Activated CD8-positive, alpha-beta memory T cell treated with anti-CD3 and anti-CD28 coated beads for 4 hours (primary cell): ENCODE results near the gene RIN1.
"Not testable (repeated sequence)": the region's sequence is repeated elsewhere in the genome, so short reads cannot be mapped to it uniquely, and the experiment has no call there.

Experiments used
- DNase-seq, 2 donors: peaks; one replicate each; pipeline ENCODE4 v3.0.0-alpha.2; 2020; ENCODE audit warnings: low read depth in 2 of 2

The RIN1 gene, protein sequence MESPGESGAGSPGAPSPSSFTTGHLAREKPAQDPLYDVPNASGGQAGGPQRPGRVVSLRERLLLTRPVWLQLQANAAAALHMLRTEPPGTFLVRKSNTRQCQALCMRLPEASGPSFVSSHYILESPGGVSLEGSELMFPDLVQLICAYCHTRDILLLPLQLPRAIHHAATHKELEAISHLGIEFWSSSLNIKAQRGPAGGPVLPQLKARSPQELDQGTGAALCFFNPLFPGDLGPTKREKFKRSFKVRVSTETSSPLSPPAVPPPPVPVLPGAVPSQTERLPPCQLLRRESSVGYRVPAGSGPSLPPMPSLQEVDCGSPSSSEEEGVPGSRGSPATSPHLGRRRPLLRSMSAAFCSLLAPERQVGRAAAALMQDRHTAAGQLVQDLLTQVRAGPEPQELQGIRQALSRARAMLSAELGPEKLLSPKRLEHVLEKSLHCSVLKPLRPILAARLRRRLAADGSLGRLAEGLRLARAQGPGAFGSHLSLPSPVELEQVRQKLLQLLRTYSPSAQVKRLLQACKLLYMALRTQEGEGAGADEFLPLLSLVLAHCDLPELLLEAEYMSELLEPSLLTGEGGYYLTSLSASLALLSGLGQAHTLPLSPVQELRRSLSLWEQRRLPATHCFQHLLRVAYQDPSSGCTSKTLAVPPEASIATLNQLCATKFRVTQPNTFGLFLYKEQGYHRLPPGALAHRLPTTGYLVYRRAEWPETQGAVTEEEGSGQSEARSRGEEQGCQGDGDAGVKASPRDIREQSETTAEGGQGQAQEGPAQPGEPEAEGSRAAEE

DNA sequence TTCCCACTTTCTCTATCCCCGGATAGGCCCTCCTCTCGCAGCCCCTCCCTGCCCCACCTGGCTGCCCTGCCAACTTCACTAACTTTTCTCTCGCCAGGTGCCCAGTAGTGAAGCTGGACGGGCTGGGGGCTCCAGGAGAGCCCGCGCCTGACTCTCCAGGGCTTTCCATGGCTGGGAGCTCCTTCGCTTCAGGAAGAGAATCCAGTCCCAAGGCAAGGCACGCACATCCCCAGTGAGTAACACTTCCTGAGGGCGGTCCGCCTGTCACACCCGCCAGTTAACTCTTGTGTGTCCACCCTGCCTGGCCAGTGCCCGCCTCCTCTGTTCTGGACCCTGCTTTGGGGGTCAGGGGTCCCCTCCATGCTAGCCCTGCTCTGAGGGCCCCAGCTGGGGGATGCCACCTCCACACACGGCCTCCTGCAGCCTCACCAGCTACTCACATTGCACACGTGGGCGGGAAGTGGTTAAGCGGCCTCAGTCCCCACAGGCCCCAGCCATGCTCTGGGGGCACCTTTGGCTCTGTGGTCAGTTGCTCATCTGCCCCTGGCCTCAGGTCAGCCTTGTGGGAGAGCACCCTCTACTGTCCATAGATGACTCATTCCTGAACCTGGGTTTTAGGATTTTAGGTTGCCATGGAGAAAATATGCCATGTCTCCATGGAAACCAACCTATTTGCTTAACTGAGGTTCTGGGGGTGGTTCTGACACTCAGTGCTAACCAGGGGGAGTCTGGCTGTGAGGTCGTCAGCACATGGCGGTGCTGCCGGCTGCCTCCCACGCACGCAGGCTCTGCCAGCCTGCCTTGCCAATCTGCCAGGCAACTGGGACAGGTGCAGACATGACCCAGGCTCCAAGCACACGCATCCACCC, at the start of gene RIN1:
Gene RIN1 (minus strand): TSS at position 201 of the 869 bp plus-strand sequence. CDS start 32 bp downstream, at position 169.
- DNase-seq, result peak in 1 of 2 donors; percentile 35

DNA sequence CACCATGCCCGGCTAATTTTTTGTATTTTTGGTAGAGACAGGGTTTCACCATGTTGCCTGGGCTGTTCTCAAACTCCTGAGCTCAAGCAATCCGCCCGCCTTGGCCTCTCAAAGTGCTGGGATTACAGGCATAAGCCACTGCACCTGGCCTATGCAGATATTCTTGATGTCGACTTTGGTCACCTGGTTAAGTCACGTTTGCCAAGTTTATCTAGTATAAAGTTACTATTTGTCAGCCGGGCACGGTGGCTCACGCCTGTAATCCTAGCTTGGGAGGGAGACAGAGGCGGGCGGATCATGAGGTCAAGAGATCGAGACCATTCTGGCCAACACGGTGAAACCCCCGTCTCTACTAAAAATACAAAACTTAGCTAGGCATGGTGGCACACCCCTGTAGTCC, 48.1 kb upstream of the RIN1 start:
- not testable (repeated sequence) for DNase-seq

DNA sequence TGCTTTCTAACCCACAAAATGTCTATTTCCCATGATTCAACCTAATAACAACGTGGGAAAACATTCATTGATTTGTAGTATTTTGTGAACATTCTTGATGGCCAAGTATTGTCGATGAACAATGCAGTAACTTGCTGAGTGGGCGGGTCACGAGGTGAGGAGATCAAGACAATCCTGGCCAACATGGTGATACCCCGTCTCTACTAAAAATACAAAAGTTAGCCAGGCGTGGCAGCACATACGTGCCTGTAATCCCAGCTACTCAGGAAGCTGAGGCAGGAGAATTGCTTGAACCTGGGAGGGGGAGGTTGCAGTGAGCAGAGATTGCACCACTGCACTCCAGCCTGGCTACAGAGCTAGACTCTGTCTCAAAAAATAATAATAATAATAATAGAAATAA, 44.0 kb upstream of the RIN1 start:
- not testable (repeated sequence) for DNase-seq

DNA sequence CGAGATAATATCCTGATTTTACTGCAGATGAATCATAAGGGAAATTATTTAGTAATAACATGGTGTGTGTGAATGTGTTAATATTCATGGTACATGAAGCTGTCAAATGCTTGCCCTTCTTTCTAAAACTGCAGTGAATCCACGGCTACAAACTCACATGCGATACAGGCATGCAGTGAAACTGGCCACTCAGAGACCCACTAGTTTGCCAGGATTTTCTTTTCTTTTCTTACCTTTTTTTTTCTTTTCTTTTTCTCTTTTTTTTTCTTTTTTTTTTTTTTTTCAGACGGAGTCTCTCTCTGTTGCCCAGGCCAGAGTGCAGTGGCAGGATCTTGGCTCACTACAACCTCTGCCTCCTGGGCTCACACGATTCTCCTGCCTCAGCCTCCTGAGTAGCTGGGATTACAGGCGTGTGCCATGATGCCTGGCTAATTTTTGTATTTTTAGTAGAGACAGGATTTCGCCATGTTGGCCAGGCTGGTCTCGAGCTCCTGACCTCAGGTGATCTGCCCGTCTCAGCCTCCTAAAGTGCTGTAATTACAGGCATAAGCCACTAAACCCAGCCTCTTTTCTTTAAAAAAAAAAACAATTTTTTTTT, 37.6 kb upstream of the RIN1 start:
- not testable (repeated sequence) for DNase-seq

DNA sequence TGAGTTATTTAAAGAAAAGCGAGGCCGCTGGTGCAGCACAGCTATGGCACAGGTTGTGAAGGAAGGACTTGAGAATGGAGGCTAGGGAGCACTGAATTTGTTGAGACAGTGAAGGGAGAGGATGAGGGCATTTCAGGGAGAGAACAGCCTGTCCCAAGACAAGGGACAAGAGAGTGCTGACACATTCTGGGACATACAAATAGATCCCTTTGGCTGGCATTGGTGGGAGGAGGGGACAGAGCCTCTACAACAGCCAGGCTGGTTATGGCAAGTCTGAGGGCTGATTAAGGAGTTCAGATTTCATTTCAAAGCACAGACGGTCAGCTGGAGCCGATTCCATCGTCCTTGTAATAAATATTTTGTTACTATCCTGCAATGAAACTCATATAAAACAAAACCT, 37.0 kb upstream of the RIN1 start:
- no peak for DNase-seq

DNA sequence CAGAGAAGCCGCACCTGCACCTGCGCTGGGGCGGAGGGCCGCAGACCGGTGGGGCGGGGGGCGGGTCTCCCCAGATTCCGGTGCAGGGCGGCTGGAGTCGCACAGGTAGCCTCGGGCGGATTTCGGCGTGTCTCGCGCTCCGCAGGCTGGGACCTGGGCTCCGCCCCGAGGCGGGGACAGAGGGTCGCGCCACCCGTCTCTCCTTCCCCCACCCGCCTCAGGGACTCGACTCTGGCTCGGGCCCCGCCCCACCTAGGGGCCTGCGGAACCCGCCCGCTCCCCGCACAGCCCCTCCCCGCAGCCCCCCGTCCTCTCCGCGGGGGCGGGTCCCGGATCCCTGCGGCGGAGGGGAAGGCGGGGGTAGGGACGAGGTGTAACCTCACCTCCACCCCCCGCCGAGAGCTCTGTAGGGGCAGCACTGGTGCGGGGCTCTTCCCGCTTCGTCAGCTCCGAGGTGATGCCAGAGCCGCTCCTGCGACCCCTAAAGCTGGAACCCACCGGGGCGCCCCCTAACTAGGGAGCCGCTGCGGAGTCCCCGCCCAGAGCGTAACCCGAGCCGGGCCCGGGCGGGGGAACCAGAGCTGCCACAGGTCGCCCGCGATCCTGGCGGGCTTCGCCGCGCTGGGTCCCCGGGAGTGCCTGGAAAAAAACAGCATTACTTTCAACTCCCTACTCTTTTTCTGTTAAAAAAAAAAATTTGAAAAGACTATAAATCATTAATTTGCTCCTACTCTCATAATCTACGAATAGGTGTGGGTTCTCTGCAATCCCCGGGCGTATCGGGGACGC, 35.6 kb upstream of the RIN1 start, which contains the start of gene SLC29A2:
Gene SLC29A2 (minus strand): TSS at position 134 of the 789 bp plus-strand sequence. CDS start 169 bp downstream, outside the sequence.
- peak; percentile 58 to 62 for DNase-seq

DNA sequence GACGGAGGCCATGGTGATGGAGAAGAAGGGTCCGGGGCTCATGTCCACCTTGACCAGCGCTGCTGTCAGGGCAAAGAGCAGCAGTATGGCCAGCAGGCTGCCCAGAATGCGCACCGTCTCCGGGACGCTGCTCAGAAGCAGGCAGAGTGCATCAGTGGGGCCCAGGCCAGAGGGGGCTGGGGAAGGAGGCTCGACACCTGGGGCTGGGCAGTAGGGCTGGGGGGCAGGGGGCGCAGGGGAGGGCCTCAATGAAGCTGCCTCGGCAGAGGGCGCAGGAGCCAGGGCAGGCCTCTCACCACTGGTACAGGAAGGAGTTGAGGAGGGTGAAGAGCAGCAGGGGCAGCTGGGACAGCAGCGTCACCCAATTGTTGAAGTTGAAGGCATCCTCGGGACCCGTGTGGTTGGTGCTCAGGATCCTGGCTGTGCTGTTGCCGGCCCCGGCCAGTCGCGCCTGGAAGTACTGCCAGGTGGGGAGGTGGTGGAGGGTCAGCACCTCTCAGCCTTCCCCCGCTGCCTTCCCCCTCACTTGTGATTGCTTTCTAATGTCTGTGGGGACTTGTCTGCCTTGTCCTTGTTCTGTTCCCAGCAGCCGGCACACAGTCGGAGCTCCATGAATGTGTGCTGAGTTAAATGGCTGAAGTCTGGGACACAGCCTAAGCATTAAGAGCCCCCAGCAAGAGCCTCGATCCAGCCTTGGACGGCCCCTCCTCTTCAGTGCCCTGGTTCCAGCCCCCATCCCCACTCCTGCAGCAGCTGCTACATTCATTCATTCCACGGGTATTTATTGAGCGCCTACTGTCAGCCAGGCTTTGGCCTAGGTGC, 33.0 kb upstream of the RIN1 start:
- DNase-seq, result no peak

DNA sequence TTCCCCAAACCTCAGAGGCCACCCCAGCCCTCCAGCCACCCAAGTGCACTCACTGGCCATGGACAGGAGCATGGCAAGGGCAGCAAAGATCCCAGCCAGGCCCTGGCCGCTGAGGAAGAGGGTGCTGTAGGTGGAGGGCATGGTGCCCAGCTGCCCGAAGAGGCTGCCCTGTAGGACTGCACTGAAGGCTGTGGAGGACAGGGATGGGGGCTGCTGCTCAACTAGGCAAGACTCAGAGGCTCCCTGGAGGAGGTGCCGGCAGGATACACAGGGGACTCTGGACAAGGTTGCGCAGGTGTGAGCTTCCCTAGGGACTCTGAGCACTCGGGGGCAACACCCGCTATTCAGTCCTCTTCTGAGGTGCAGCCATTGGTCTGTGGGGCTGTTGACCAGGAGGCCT, 32.2 kb upstream of the RIN1 start:
- no peak for DNase-seq

DNA sequence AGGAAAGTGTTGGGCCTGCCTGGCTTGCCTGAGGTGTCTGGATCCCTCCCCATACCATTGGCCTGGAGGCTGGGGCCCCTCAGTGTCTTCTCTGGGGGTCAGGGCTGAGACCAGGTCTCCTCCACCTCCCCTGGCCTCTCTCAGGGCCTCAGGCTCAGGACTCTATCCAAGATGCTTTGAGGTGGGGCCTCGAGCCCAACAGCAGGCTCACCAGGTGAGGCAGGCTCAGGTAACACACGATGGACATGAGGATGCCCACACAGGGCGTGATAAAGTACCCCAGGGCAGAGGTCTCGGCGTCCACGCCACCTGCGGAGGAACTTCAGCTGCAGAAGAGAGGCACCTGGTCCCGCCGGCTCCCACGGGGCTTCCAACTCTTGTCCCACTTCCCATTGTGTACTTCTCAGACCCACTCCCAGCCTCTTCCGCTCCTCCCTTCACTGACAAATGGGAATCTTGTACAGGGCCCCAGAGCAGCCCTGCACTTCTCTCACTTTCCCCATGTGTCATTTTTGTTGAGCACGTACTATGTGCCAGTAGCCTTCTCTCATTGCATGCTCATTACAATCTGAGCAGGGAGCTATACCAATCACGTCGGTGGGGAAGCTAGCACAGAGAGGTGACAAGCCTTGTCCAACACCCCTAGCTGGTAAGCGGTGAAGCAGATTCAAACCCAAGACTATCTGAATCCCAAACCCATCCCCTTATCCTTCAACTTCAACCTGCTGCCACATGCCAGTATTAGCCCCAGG, 31.5 kb upstream of the RIN1 start:
- no peak for DNase-seq

DNA sequence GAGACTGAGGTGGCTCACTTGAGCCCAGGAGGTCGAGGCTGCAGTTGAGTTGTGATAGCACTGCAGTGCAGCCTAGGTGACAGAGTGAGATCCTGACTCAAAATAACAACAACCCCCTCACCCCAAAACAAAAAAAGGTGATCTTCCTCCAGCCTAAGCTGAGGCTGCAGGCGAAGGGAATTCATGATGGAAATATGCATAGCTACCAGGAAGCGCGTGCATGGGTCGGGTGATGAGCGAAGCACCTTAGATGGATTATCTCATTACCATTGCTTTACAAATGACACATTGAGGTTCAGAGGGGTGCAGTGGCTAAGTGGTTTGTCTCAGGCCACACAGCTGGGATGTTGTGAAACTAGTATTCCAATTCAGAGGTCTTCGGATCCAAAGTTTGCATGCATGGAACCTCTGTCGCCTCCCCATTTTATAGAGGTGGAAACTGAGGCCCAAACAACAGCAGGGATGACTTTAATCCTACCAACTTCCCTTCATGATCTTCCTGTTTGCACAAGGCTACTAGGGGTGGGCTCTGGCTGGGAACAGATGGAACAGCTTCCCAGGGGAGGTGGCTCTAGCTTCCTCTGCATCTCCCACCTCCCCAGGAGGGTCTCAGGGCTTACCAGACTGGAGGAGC, 30.7 kb upstream of the RIN1 start:
- DNase-seq, result no peak

DNA sequence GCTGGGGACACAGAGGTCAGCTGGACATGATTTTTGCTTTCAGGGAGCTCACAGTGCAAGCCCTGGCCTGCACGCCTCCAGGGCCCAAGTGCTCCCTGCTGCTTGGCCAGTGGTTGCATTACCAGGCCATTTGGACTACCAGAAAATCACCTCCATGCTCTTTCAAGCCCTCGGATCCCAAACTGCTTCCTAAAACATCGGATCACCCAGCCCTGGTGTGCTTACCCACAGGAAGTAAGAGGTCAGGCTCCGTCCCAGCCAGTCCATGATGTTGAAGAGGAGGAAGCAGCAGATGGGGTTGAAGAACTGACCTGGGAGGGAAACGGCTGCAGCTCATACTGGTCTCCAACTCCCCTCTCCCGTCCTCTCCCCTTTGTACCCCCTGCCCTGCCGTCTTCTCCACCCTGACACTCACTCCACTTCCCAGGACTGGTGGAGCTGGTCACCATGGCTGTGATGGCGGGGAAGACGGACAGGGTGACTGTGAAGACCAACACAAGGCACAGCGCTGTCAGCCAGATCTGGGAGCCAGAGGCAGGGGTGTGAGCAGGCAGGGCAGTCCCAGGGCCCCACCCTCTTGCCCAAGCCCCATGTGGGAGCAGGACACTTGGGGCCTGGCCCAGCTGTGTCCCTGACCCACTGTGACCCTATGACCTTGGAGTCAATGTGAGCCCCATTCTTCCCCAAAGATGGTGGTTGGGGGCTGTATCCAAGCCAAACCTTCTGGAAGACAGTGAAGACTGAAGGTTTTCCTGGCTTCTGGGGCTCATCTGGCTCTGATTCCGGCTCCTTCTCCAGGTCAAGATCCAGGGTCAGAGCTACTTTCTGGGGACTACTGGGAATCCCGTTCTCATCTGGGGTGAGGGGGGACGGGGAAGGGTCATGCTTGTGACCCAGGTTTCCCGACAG, 29.7 kb upstream of the RIN1 start:
- no peak for DNase-seq

DNA sequence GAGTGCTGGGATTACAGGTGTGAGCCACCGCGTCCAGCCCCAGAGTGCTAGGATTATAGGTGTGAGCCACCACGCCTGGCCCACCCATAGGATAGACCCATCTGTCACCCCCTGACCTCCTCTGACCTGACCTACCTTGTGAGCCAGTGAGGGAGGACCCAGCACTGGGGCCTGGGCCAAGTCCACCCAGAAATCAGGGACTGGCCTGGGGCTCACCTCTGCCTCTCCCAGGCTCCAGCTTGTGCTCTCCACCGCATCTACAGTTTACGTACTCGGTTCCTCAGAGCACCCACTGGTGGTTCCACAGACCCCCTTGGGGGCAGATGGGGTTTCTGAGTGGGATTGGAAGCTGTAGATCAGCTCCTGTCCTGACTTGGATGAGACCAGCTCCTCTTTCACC, 28.9 kb upstream of the RIN1 start:
- DNase-seq, result no peak

DNA sequence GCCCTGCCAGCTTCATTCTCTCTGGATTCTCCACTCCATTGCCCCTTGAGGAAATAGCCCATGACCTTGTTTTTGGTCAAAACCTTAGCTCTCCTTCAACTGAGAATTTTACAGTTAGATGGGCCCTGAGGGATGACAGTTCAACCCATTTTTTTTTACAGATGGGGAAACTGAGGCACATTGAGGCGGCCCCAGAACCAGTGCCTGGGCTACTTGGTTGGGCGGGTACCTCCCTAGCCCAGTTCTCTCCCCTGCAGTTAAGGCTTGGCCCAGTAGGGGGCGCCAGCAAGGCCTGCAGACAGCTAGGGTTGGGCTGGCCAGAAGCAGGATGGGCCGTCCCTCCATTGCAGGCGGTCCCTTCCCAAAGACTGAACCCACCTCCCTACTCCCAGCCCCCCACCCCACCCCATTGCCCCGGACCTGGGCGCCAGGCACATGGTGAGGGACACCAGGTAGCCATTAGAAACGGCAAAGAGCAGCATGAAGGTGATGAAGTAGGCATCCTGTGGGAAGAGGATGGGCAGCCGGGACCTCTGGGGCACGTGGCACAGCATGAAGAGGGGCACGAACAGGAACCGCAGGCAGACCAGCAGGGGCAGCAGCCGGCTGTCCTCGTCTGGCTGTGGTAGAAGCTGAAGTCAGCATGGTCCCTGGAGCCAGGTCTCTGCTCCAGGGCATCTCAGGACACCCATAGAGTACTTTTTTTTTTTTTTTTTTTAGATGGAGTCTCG, 27.7 kb upstream of the RIN1 start:
- peak; percentile 28 to 37 for DNase-seq

DNA sequence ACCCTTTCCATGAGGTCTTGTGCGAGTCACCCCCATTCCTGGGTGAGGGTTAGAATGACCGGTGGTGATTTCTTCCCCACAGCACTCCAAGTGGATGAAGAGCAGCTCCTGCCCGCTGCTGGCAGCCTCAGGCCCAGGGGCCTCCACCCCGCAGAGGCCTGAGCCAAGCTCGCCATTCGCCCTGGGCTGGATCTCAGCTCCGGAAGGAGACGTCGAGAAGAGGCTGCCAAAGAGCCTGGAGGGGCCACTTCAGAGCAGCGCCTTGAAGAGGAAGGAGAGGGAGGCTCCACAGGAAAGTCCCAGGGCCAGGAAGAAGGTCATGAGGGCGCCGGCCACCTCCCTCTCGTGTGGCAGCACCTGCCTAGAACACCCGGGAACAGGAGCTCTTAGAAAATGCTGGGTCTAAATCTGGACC, 27.0 kb upstream of the RIN1 start:
- no peak for DNase-seq

DNA sequence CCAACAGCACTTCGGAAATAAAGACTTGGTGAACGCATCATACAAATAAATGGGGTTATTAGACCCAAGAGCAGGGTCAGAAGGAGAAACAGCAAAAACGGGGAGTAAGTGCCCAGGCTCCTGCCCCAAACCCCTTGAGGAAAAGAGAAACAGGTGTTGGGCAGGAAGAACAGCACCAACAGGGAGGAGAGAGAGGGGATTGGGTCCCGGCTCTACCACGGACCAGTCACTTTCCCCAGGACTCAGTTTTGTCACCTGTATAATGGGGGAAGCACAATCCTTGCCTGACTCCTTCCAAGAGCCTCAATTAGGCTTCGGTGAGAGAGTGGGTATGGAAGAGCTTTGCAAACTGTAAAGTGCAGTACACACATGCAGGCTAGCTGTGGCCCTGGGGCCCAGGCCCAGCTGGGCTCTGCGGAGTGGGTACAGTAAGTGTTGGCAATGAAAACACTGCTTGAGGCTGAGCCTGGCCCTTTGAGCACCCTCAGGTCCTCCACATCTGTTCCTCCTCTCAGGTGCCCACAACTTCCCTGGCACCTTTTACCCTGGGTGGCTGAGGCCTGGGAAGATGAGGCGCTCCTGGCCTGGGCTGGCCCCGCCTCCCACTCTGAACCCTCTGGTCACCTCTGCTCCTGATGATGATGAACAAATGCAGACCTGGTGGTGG, 26.4 kb upstream of the RIN1 start:
- DNase-seq, result no peak

DNA sequence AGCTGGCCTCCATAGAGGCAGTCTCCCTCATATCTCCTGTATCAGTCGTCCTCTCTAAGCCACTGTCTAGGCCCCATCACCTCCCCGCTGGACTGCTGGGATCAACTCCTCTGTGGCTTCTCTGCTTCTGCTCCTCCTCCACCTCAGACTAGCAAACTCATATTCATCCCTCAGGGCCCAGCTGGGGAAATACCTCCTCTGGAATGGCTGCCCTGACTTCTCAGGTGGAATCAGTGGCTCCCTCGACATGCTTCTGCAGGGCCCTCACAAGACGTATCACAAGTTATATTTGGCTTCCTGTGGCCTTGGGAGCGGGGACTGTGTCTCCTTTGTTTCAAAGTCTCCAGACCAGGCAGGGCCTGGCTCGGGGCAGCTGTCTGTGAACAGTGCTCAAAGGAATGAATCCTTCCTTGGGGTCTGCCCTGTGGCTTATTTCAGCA, 25.3 kb upstream of the RIN1 start:
- DNase-seq, result no peak
